ENCODE measurements around the gene MBLAC1. TPM values are rescaled to one million over a fixed set of nuclear protein-coding genes. Genes with fewer than 3 reads are reported as not detected.
A peak's percentile ranks its signal among the peaks of the same experiment; 100 is the strongest.

Gene MBLAC1
- total RNA-seq, 4 donors from 2014 or later: 1.4 to 7.4 (median 3.1) TPM

DNA sequence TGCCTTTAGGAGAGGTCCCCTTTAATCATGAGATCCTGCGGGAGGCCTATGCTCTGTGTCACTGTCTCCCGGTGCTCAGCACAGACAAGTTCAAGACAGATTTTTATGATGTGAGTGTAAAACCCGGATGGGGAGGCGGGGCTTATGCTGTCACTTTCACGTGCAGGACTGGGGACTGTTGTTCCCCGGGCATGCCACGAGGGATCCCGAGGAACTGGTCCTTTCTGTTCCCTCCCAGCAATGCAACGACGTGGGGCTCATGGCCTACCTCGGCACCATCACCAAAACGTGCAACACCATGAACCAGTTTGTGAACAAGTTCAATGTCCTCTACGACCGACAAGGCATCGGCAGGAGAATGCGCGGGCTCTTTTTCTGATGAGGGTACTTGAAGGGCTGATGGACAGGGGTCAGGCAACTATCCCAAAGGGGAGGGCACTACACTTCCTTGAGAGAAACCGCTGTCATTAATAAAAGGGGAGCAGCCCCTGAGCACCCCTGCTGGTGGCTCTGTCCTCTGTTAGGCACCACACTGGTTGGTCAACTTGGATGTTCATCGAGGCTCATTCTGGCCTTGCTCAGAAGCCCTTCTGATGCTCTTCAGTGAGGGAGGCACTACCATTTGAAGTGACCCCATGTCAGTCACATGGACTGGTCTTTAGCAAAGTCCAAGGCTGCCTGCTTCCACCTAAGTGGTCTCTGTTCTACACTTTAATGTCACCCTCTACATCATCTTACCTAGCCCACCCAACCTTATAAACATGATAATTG, 35.2 kb upstream of the MBLAC1 start:
- Histone ChIP-seq H3K27me3 (no peaks in the 10 kb centered on the region), H3K4me3 (no peak overlapping the region), H3K27ac (no peak overlapping the region), H3K9me3 (no peaks in the 10 kb centered on the region), H3K4me1 (peaks cover 13 to 14% of the 10 kb centered on the region in 2 donors), H3K36me3 (peaks cover 0 to 65% of the 10 kb centered on the region in 2 donors)
- no peak for ATAC-seq
- in situ Hi-C loops (cut with MboI; ENCODE audit: low sequenced_read_pairs in 4 of 4) (no loop called here), intact Hi-C loops (cut with DNase I; ENCODE audit: low total_unique reads) (no loop called here)
- TF ChIP-seq, protein P1, sequence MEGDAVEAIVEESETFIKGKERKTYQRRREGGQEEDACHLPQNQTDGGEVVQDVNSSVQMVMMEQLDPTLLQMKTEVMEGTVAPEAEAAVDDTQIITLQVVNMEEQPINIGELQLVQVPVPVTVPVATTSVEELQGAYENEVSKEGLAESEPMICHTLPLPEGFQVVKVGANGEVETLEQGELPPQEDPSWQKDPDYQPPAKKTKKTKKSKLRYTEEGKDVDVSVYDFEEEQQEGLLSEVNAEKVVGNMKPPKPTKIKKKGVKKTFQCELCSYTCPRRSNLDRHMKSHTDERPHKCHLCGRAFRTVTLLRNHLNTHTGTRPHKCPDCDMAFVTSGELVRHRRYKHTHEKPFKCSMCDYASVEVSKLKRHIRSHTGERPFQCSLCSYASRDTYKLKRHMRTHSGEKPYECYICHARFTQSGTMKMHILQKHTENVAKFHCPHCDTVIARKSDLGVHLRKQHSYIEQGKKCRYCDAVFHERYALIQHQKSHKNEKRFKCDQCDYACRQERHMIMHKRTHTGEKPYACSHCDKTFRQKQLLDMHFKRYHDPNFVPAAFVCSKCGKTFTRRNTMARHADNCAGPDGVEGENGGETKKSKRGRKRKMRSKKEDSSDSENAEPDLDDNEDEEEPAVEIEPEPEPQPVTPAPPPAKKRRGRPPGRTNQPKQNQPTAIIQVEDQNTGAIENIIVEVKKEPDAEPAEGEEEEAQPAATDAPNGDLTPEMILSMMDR (IDR thresholded peaks at IDR 0.05 in 4 of 5, conservative IDR thresholded peaks at IDR 0.05 in 1 of 5): no peak
- TF ChIP-seq POLR2A (IDR thresholded peaks at IDR 0.05): no peak
- no peak for DNase-seq

DNA sequence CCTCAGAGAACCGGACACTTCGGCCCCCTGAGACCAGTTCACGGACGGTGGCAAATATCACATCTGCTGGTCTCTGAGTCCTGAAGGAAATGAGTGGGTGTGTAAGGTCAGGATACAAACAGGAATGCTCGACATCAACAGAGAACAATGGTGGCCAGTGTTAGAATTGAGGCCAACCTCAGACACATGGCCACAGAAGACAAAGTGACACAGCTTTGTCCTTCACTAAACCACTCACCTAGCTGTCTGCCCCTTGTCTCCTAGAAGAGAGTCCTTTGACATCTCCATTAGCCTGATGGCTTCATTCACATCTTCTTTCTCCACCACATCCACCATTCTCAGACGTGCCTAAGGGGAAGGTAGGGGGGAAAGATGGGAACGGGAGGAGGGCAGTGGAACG, 33.7 kb upstream of the MBLAC1 start:
- Histone ChIP-seq H3K4me1 (peaks cover 13% of the 10 kb centered on the region in 2 donors), H3K27ac (peak overlapping the region in 1 of 4 donors; percentile 46), H3K4me3 (no peak overlapping the region), H3K36me3 (peaks cover 0 to 79% of the 10 kb centered on the region in 2 donors), H3K27me3 (no peaks in the 10 kb centered on the region), H3K9me3 (no peaks in the 10 kb centered on the region)
- ATAC-seq (no peak), DNase-seq (no peak)
- in situ Hi-C loops (cut with MboI; ENCODE audit: low sequenced_read_pairs in 4 of 4) (no loop called here), intact Hi-C loops (cut with DNase I; ENCODE audit: low total_unique reads) (no loop called here)
- no peak for TF ChIP-seq POLR2A (IDR thresholded peaks at IDR 0.05)
- TF ChIP-seq, protein P1 (IDR thresholded peaks at IDR 0.05 in 4 of 5, conservative IDR thresholded peaks at IDR 0.05 in 1 of 5): no peak

DNA sequence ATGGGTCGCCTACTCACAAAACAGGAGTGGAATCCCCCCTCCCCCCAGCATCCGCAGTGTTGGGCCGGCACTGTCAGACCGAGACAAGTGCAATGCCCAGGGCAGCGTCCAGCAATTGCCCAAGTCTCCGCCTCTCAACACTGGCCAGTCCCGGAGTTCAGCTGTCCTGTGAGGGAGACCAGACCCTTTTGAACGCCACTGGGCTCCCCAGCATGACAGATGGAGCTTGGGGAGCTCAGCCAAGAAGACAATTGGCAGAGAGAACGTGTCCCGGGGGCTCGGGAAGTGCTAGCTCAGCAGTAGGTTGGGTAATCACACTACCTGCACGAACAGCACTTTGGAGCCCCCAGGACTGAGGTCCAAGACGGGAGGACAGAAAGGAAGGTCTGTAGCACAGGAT, 33.3 kb upstream of the MBLAC1 start:
- Histone ChIP-seq H3K4me1 (peaks cover 8% of the 10 kb centered on the region in 2 donors), H3K4me3 (no peak overlapping the region), H3K36me3 (peaks cover 0 to 84% of the 10 kb centered on the region in 2 donors), H3K27ac (peak overlapping the region in 1 of 4 donors; percentile 46), H3K9me3 (no peaks in the 10 kb centered on the region), H3K27me3 (no peaks in the 10 kb centered on the region)
- intact Hi-C loops (cut with DNase I; ENCODE audit: low total_unique reads) (no loop called here), in situ Hi-C loops (cut with MboI; ENCODE audit: low sequenced_read_pairs in 4 of 4) (no loop called here)
- DNase-seq: peak in 1 of 2 donors; percentile 28
- TF ChIP-seq, protein P1 (IDR thresholded peaks at IDR 0.05 in 4 of 5, conservative IDR thresholded peaks at IDR 0.05 in 1 of 5): no peak
- TF ChIP-seq POLR2A (IDR thresholded peaks at IDR 0.05): no peak
- no peak for ATAC-seq

DNA sequence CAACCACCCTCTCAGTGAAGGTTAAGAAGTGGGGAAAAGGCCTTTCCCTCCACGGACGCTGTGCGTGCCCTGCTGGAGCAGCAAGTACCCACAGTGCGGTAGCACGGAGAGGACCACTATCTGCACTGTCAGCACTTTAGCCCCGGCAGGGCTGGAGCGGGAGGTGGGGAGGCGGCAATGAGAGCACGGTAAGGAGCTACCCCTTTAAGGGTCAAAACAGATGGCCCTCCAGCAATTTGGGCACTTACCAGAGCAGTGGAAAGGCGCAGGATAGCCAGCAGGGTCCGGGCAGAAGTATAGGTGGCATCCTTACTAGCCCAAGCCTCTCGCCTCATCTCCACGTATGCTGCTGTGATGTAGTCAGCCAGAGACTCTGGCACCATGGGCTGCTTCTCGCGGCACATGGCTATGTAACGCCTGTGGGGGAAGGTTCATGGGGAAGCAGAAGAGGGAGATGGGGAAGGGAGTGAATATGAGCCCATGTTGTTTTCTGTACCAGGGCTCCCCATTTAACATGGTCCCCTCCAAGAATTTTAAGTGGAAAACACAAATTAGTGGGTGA, 32.8 kb upstream of the MBLAC1 start:
- intact Hi-C loops (cut with DNase I; ENCODE audit: low total_unique reads): no loop called here
- ATAC-seq (no peak), DNase-seq (no peak)
- Histone ChIP-seq H3K4me1 (peaks cover 8% of the 10 kb centered on the region in 2 donors), H3K27ac (peak overlapping the region in 1 of 4 donors; percentile 46), H3K27me3 (no peaks in the 10 kb centered on the region), H3K36me3 (peaks cover 0 to 89% of the 10 kb centered on the region in 2 donors), H3K9me3 (no peaks in the 10 kb centered on the region), H3K4me3 (no peak overlapping the region)
- TF ChIP-seq, protein P1 (IDR thresholded peaks at IDR 0.05 in 4 of 5, conservative IDR thresholded peaks at IDR 0.05 in 1 of 5): no peak
- no peak for TF ChIP-seq POLR2A (IDR thresholded peaks at IDR 0.05)
- in situ Hi-C loops (cut with MboI; ENCODE audit: low sequenced_read_pairs in 4 of 4): no loop called here
